Measurements from ENCODE around the gene SRSF9. TPM values are rescaled to one million over a fixed set of nuclear protein-coding genes. Genes with fewer than 3 reads are reported as not detected.

Gene SRSF9
- total and polyA plus RNA-seq, 2 of the 13 experiments (the other 11 are each of a cell fraction or from before 2014, with no cell fraction given), result 125 to 144 TPM

- TF ChIP-seq PCBP2 (optimal IDR thresholded peaks at IDR 0.05; ENCODE audit: low read depth, low read length, poor library complexity, severe bottlenecking) (no peak), HBP1 (CRISPR knock-in tag; IDR thresholded peaks at IDR 0.05; ENCODE audit: low read depth) (no peak; the same call in 1 of the 2 replicates), ZNF691 (CRISPR knock-in tag; IDR thresholded peaks at IDR 0.05; ENCODE audit: borderline replicate concordance, low read depth) (no peak), LRRFIP1 (CRISPR knock-in tag; conservative IDR thresholded peaks at IDR 0.05) (no peak), KDM5A (IDR thresholded peaks at IDR 0.05; ENCODE audit: borderline replicate concordance, low read length) (no peak), HNRNPL (IDR thresholded peaks at IDR 0.05; ENCODE audit: low read depth, low read length) (0 out of 2 replicates have a peak, but pooled peaks have one; percentile 54), GLMP (CRISPR knock-in tag; IDR thresholded peaks at IDR 0.05; ENCODE audit: borderline replicate concordance) (no peak), ZNF468 (CRISPR knock-in tag; IDR thresholded peaks at IDR 0.05) (no peak), NR3C1 (CRISPR knock-in tag; IDR thresholded peaks at IDR 0.05) (no peak), KDM4B (CRISPR knock-in tag; IDR thresholded peaks at IDR 0.05) (no peak), DMTF1 (CRISPR knock-in tag; IDR thresholded peaks at IDR 0.05) (no peak), ZSCAN21 (CRISPR knock-in tag; IDR thresholded peaks at IDR 0.05; ENCODE audit: borderline replicate concordance) (no peak; the same call in 1 of the 2 replicates), TCF7L2 (IDR thresholded peaks at IDR 0.05; ENCODE audit: low read depth, low read length) (no peak), FOXA3 (CRISPR knock-in tag; IDR thresholded peaks at IDR 0.05) (peak; percentile 54), SYNCRIP (IDR thresholded peaks at IDR 0.05; ENCODE audit: insufficient read depth, low read depth, low read length) (no peak), CHD4 (IDR thresholded peaks at IDR 0.05; ENCODE audit: borderline replicate concordance, low read length) (no peak), ZNF225 (CRISPR knock-in tag; IDR thresholded peaks at IDR 0.05) (no peak), CENPT (CRISPR knock-in tag; IDR thresholded peaks at IDR 0.05; ENCODE audit: low read depth) (no peak), ZZZ3 (CRISPR knock-in tag; IDR thresholded peaks at IDR 0.05; ENCODE audit: borderline replicate concordance) (no peak), ZNF562 (CRISPR knock-in tag; IDR thresholded peaks at IDR 0.05; ENCODE audit: borderline replicate concordance) (no peak), NFE2L2 (IDR thresholded peaks at IDR 0.05; ENCODE audit: low read length) (no peak), RAD51 (IDR thresholded peaks at IDR 0.05; ENCODE audit: borderline replicate concordance) (no peak)
Observed at GRCh38 chr12:120469450-120470149, at the start of gene SRSF9 (continued).

All from HepG2 (cell line).